ENCODE measurements around the gene ABCG4.

- no peak for TF ChIP-seq POLR2A (IDR thresholded peaks at IDR 0.05)
- TF ChIP-seq CTCF (IDR thresholded peaks at IDR 0.05) = no peak
Observed at GRCh38 chr11:119198925-119199324, 50.1 kb downstream of the ABCG4 start.

All from thyroid gland (tissue), 4 donors.